Muscle of back (tissue), 11 donors: ENCODE measurements around the gene AFAP1L1. TPM values are rescaled to one million over a fixed set of nuclear protein-coding genes. Genes with fewer than 3 reads are reported as not detected.

Source experiments
- DNase-seq, 3 donors: peaks; one replicate each; pipeline versions ENCODE4 v3.0.0 to v3.0.0-alpha.2; 2013
- polyA plus RNA-seq, 10 donors: library from polyadenylated mRNA; unstranded; fragments of 120-200 nt; gene quantifications; one replicate each; pipeline ENCODE4 v1.2.1, GENCODE V29; 2013; ENCODE audit not compliant: insufficient read length in 10 of 10

AFAP1L1 gene
- polyA plus RNA-seq, 10 donors: 60.2 to 98.1 (median 87.5) TPM

DNA sequence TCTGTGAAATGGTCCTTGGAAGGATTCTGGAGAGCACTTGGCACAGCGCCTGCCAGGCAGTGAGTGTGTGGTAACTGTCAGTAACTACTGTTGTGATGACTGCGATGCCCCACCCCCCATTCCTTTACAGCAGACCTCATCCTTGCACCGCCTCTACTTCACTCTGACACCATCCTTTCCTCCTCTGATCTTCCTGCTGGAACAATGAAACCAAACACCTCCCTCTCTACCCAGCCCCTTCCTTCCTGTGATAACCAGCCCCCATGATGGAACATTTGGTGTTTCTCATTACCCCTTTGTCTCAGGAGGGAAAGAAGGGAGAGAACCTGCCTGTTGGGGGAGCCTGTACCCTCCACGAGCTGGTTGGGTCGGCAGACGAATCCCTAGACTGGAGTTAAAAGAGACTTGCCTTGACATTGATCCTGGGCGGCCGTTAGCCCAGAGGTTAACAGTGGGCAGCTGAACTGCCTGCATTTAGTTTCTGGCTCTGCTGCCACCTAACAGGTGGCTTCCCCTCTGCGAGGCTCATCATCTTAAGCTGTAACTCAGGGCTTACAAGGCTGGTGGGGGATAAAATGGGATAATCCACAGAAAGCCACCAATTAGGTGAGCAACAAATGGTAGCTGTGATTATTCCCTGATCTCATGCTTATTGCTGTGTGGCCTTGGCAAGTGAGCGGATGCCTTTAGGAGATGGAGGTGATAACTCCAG lies 39.4 kb downstream of the AFAP1L1 start:
- peak in 1 of 3 donors; percentile 20 for DNase-seq

DNA sequence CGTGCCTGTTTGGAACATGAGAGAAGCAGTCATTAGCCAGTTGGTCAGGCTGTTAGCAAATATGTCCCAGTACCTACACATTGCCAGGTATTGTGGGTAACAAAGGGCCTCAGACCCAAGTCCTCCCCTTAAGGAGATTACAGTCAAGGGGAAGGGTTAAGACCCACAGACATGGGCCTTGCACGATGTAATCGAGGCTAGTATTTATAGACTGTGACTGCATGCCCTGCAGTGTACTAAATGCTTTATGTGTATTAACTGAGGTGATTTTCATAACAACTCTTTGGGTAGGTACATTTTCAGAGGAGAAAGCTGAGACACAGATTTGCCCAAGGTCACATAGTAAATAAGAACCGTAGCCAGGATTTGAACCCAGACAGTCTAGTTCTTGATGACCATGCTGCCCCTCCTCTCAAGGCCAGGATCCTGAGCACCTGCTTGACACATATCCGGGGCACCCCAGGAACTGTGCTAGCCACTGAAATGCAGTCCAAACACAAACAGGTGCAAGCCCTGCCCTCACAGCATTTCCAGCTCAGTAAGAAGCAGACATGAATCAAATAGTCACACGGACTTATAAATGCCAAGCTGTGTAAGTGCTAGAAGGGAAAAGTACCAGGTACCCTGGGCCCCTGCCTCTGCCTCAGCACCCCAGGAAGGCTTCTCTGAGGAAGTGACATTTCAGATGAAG lies 41.6 kb downstream of the AFAP1L1 start:
- no peak for DNase-seq

DNA sequence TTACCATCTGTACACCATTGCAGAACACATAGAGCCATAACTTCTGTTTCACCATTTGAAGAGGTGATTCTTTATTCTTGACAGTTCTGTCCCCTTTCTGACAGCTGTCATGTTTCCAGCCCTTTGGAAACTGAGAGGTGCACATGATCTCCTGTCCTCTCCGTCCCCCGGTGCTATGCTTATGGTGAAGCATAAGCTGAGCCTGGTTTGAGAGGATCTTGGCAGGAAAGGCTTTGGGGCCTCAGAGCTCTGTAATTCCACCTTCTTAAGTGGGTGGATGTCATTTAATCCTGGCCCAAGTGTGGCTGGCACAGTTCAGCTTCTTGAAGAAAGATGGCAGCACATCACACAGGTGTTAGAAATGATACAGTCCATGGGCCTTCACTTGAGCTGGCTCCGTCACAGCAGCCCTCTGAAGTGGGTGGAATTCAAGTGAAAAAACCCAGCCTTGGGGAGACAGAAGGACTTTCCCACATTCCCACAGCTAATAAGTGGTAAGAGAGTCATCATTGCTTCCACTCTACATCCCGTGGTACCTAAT lies 43.0 kb downstream of the AFAP1L1 start:
- no peak for DNase-seq

DNA sequence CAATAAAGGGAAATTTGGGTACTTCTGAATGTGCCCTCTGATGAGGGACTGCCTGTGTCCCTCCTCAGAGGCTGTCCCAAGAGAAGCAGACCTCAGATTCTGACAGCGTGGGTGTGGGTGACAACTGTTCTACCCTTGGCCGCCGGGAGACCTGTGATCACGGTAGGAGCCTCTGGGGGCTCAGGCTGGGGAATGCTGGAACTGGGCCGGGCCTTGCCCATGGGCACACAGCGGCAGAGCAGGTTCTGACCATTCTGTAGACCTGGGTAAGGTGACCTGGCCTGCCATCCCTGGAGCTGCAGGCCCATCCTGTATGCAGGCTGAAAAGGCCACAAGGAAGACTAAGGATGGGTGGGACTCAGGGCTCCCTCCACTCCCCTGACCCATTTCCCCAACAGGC lies 44.1 kb downstream of the AFAP1L1 start:
- no peak for DNase-seq

DNA sequence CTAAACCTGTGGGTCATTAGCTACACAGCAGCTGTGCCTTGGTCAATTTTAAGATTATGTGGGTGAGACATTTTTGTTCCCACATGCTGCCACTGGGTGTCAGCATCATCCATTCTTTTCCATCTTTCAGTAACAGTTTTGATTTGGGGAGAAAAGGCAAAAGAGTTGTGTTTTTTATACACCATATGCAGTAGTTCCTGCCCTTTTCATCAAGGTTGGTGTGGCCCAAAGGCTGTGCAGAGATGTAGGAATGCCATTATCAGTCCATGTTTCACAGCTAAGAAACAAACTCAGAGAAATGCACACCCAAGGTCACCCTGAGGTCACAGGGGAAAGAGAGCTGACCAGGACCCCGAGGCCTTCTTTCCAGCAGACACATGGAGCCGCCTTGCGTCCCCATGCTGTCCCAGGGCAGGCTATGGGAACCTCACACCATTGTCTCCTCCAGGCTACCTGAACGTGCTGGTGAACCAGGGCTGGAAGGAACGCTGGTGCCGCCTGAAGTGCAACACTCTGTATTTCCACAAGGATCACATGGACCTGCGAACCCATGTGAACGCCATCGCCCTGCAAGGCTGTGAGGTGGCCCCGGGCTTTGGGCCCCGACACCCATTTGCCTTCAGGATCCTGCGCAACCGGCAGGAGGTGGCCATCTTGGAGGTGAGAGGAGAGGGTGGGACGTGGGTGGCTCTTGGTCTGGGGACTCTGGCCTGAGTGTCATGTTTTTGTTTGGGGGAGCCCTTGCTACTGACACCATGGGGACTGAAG lies 45.8 kb downstream of the AFAP1L1 start:
- peak in 2 of 3 donors; percentile 57 to 76 for DNase-seq

DNA sequence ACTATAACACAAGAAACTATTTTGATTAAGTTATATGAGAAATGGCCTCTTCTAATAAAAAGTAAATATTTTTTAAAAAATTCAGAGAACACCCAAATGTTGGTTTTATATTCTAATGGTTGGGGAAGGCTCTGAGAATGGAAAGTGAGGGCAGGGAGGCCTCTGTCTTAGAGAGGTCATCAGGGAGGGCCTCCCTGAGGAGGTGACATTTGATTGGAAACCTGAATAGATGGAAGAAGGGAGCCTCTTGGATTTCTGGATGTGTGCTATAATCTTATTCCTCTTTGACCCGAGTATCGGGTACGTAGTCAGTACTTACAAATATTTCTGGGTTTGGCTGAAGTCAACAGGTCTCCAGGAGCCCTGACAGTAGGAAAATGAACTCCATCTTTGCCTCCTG lies 47.5 kb downstream of the AFAP1L1 start:
- DNase-seq: no peak

DNA sequence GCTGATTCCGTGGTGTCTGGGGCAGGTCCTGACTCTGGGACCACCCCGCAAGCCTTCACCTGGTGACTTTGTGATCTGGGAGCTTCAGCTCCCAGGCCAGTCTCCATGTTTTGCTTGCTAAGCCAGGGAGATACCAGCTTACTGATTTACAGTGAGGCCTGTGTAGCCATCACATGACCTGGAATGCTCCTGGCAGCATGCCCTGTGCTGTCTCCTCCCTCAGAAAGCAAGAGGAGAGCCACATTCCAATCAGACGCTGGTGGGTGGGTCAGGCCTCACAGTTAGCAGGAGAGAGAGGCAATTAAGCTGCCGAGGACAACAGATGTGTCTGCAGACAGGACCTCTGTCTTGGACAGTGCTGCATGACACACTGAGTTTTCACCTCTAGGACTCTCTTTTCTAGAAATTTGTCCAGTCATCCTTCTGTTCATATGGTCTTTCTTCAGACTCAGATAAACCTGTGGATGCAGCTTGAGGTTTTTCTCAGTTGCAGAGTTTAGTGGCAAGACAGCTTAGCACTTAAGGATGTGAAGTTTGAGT lies 49.2 kb downstream of the AFAP1L1 start:
- peak; percentile 82 to 94 (median 87) for DNase-seq

DNA sequence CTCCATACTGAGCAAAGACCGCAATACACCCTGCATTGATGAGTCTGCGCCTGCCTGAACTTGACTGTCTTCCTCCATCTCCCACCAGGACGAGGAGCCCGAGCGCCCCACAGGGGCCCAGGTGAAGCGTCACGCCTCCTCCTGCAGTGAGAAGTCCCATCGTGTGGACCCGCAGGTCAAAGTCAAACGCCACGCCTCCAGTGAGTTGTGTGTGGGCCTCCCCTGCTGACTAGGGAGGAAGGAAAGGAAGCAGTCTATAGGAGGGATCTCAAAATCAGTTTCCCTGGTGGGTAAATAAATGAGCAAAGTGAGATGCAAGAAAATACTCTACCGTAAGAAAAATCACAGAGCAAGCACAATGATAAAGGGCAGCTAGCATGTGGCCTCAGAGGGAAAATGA lies 50.9 kb downstream of the AFAP1L1 start:
- DNase-seq: no peak

DNA sequence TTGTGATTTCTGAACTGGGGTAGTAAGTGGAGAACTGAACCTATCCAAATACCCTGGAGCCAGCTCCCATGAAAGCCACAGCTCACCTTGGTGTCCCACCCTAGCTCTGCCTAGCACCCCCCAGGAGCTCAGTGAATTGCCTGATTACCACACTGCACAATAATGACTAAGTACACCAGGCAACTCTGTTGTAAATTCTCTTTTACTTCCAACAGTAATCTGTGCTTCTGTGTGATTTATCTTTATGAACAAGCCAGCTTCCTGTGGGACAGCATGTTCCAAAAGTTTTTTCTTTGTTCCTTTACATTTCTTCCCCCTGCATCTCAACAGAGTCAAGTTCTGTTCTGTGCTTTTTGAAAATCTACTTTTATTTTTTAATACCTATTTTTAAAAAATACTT lies 51.6 kb downstream of the AFAP1L1 start:
- DNase-seq: no peak

DNA sequence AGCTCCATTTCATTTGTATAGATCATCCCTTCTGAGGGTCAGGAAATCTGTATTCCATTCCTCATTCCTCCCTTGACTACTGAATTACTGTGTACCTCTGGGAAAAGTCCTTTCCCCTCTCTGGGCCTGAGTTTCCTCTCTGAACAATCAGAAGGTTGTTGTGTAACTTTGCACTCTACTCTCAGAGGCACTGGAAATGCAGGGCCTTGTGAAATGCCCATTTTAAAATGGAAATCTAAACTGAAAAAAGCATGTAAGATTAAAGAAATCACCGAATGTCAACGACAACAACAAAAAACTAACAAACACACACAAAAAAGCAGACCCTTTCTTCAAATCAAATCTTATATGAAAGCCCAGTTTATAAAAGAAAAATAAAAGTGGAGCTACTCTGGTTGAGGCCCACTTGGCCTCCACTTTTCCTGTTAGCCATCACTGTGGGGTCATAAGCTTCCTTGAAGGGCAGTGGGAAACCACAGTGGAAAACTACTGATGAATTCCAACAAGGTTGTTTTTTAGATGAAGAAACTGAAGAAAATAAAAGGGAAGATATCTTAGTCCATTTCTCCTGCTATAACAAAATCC lies 52.1 kb downstream of the AFAP1L1 start:
- no peak for DNase-seq

DNA sequence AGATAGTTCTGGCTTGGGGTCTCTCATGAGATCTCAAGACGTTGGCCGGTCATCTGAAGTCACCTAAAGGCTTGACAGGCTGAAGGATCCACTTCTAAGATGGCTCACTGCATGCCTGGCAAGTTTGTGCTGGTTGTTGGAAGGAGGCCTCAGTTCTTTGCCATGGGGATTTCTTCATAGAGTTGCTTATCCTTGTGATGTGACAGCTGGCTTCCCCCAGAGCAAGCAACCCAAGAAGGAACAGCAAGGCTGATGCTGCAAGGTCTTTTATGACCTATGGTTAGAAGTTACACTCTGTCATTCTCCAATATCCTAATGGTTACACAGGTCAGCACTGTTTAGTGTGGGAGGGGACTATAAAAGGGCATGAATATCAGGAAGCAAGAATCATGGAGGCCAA lies 53.0 kb downstream of the AFAP1L1 start:
- DNase-seq: no peak

DNA sequence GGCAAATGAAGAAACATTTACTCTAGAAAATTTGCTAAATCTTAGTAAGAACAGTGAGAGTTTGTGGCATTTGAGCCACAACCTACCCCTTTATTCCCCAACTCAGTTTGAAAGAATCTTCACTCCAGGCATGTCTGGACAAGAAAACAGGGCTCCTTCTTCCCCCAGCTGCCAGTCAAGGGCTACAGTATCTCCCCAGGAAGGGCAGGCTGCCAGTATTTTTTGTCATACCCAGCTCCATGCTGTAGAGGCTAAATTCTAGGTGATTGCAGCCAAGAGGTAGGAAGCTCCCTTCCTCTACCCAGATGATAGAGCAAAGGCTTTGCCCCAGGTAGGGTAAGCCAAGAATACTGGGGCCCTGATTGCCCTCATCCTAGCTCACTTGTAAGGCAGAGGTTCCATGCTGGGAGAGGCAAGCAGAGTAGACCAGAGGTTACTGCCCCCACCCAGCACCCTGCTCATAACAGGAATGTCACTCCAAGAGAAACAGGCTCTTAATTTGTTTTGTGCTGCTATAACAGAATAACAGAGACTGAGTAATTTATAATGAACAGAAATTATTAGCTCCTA lies 53.6 kb downstream of the AFAP1L1 start:
- no peak for DNase-seq

DNA sequence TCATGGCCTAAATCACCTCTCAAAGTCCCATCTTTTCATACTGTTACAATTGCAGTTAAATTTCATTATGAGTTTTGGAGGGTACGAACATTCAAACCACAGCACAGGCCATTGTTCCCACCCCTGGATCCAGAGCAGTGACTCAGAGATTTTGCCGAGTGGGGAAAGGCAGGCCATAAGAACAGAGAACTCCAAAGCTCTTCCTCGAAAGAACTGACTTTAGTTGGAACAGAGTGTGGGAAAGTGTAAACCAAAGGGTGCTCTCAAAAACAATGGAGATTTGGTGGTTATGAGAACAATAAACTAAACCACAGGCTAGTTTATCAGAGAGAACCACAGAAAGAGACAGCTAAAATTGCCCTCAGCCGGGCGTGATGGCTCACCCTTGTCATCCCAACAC lies 54.2 kb downstream of the AFAP1L1 start:
- DNase-seq: no peak

DNA sequence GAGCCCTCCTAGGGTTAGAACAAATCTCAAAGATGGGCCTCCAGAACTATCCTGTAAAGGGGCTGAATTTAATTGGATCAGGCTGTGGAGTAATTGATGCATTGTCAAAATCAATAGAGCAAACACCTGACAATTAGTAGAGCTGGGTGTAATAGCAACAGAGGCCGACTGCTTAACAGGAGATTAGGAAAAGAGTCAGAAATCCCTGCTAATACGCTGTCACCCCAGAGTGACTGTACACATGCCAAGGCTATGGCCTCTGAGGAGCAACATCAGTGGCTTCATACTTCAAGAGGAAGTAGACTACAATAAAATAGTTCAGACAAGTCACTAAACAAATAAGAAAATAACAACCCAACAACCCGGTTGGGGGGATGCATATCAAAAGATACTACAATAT lies 55.0 kb downstream of the AFAP1L1 start:
- no peak for DNase-seq

DNA sequence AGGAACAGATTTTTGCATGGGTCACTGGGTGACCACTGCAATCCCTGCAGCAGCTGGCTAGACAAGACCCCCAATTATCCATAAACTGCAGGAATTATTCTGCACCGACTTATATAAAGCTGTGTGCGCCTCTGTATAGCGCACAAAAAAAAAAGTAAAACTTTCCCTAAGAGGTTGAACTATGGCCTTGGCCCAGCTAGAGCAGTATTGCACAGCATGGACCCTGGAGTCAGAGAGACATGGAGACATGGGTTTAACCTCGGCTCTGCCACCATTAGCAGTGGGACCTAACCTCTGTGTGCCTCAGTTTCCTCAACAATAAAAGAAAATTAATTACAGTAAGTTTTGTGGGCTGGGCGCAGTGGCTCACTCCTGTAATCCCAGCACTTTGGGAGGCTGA lies 56.5 kb downstream of the AFAP1L1 start:
- no peak for DNase-seq

DNA sequence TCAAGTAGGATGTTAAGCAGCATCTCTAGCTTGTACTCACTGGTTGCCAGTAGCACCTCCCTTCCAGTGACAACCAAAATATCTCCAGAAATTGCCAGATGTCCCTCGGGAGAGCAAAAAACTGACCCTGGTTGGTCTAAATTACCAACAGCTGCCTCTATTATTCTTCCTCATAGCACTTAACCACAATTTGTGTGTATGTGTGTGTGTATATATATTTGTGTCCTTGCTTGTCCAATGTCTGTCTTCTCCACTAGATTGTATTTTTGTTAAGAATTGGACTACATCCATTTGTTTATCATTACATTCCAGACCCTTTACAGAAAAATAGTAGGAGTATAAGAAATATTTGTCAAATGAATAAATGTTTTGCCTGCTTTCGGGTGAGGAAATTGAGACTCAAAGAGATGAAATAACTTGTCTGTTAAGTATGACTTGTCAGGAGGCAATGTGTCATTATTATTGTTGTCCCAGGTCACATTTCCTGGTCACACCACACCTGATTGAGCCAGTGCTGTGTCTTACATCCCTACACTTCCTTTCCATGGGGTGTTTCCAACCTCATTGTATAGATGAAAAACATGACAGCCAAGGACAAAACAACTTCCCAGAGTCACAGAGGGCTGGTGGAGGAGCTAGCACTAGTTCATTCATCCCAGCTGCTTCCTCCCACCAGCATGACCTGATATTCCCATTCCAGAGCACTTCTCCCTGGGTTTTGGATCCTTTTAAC lies 62.2 kb downstream of the AFAP1L1 start:
- DNase-seq: no peak

DNA sequence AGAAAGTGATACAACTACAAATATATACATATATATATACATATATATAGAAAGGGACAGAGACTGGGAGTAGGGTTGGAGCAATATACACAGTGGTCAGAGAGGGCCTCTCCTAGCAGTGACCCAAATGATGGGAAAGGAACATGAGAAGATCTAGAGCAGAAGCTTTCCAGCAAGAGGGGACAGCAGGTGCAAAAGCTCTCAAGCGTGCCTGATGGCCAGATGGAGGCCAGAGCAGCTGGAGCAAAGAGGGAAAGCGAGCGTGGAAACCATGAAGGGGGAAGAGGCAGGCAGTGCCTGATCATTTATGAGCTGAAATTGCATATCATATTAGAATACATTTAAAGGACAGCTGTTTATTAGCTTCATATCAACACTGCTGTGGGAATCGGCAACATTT lies 66.1 kb downstream of the AFAP1L1 start:
- peak; percentile 36 to 59 (median 59) for DNase-seq

DNA sequence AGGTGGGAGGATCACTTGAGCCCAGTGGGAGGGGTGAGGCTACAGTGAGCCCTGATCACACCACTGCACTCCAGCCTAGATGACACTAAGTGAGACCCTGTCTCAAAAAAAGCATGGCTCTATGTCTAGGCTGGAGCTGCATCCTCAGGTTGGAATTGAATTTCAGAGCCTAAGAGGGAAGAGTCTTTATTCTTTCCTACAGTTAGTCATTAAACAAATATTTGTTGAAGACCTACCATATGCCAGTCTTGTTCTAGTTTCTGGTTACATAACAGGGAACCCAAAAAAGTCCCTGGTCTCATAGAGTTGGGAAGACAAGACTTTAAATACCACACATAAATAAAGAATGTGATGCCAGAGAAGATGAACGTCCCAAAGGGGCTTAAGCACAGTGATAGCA lies 66.7 kb downstream of the AFAP1L1 start:
- DNase-seq: no peak

DNA sequence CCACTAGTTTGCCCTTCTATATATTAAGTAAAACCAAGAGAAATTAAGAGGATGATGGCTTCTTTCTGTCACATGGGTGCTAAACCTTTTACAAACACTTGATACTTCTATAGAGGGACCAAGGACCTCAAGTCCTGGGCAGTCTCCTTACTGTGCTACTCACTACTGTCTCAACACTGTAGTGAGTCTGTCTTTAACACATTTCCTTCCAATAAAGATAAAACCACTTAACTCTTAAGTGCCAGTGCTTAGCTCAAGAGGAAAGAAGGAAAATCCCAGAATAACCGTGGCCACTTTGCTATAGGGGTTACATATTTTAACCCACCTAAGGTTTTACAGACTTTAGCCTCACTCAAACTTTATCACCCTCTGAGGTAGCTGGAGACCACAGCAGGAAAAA lies 69.3 kb downstream of the AFAP1L1 start:
- no peak for DNase-seq

DNA sequence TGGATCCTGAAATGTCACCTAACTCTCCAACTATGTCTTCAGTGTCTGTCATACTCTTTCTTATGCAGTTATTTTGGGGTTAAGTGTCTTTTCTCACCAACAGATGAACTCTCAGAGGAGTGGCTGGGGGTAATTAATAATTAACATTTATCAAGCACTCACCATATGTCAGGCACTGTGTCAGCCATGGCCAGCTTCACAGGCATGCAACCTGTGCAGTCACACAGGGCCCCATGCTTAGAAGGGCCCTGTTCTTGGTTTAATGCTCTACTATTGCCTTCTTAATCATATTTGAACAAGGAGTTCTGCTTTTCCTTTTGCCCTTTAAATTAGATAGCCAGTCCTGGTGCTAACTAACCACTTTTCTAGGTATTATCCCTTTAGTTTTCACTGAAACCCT lies 70.2 kb downstream of the AFAP1L1 start:
- DNase-seq: no peak

DNA sequence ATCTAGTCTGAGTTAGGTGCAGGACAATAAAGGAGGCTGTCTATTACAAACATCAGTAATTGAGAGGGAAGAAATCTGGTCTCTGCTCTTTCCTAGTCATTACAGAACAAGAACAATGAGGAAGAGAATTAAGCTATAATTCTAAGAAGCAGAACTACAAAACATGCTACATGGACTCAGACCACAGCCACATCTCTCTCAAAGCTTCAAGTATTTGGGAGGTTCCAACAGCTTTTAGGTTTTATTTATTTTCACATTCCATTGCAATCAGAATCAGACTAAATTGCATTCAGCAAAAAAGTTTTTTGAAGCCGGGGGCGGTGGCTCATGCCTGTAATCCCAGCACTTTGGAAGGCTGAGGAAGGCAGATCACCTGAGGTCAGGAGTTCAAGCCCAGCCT lies 72.5 kb downstream of the AFAP1L1 start:
- DNase-seq: no peak
